K562 (cell line): ENCODE results near the gene TBXA2R. TPM values are rescaled to one million over a fixed set of nuclear protein-coding genes. Genes with fewer than 3 reads are reported as not detected.

Experiments
- ARNT ChIP-seq, 2 experiments: fragments of 450-650 bp; IDR thresholded peaks; 2 replicates each; pipeline ENCODE4 v1.6.1; 2016; ENCODE audit warnings: mild to moderate bottlenecking in 1 of 2
- CAMTA2 ChIP-seq: fragments of 250-450 bp; sonication (Bioruptor Pico); conservative IDR thresholded peaks from 2 replicates; pipeline ENCODE4 v1.5.1; 2022
- CHD1 ChIP-seq: fragments of 200-600 bp; sonication (generic); IDR thresholded peaks from one replicate; pipeline ENCODE4 v1.6.1; 2012; ENCODE audit warnings: mild to moderate bottlenecking, moderate library complexity, low read length, inconsistent platforms
- CHD2 ChIP-seq: IDR thresholded peaks from 2 replicates; pipeline ENCODE4 v1.6.1; 2011; ENCODE audit warnings: low read depth, low read length
- CREB3L1 ChIP-seq: fragments of 450-650 bp; IDR thresholded peaks from 2 replicates; pipeline ENCODE4 v1.6.1; 2014; ENCODE audit warnings: low read depth, mild to moderate bottlenecking, moderate library complexity, borderline replicate concordance
- EWSR1 ChIP-seq: fragments of 450-650 bp; IDR thresholded peaks from 2 replicates; pipeline ENCODE4 v1.6.1; 2018; ENCODE audit warnings: borderline replicate concordance, mild to moderate bottlenecking, low read depth, moderate library complexity; ENCODE audit not compliant: partially characterized antibody
- HINFP ChIP-seq: fragments of 450-650 bp; conservative IDR thresholded peaks from 2 replicates; pipeline ENCODE4 v1.6.1; 2016; ENCODE audit warnings: missing genetic modification characterization, low read depth, mild to moderate bottlenecking, control low read depth, missing compliant biosample characterization
- HNRNPLL ChIP-seq: fragments of 200-400 bp; formaldehyde crosslinking; IDR thresholded peaks from 2 replicates; pipeline ENCODE4 v1.6.1; 2017; ENCODE audit warnings: low read length, low read depth, mild to moderate bottlenecking; ENCODE audit not compliant: poor library complexity, severe bottlenecking
- KDM5B ChIP-seq: fragments of 200-600 bp; sonication (generic); IDR thresholded peaks from 2 replicates; pipeline ENCODE4 v1.6.1; 2012; ENCODE audit warnings: low read depth, mild to moderate bottlenecking, moderate library complexity, low read length, control low read depth, inconsistent platforms; ENCODE audit not compliant: insufficient replicate concordance
- LARP7 ChIP-seq: fragments of 450-650 bp; IDR thresholded peaks from 2 replicates; pipeline ENCODE4 v1.6.1; 2016
- MEF2A ChIP-seq: IDR thresholded peaks from 2 replicates; pipeline ENCODE4 v1.6.1; 2011; ENCODE audit warnings: low read depth, mild to moderate bottlenecking, low read length, moderate library complexity; ENCODE audit not compliant: control insufficient read depth
- NCOR1 ChIP-seq: fragments of 450-650 bp; IDR thresholded peaks from 2 replicates; pipeline ENCODE4 v1.6.1; 2016; ENCODE audit warnings: mild to moderate bottlenecking, moderate library complexity
- NFRKB ChIP-seq: fragments of 450-650 bp; IDR thresholded peaks from 2 replicates; pipeline ENCODE4 v1.6.1; 2016; ENCODE audit warnings: low read depth
- PHB2 ChIP-seq: fragments of 450-650 bp; IDR thresholded peaks from 2 replicates; pipeline ENCODE4 v1.6.1; 2017; ENCODE audit warnings: low read depth
- PTRF ChIP-seq: fragments of 450-650 bp; IDR thresholded peaks from 2 replicates; pipeline ENCODE4 v1.6.1; 2016; ENCODE audit warnings: mild to moderate bottlenecking, missing genetic modification characterization, missing compliant biosample characterization
- RAD21 ChIP-seq, 2 experiments: fragments of 250-450 bp in 1 of 2; fragments of 450-650 bp in 1 of 2; sonication (Bioruptor Pico) in 1 of 2; formaldehyde crosslinking in 1 of 2; IDR thresholded peaks in 1 of 2; conservative IDR thresholded peaks in 1 of 2; 2 replicates each; pipeline versions ENCODE4 v1.4.0 to v1.8.0; 2020 to 2022; ENCODE audit warnings: mild to moderate bottlenecking in 2 of 2, moderate library complexity in 1 of 2
- RBFOX2 ChIP-seq: fragments of 200-400 bp; formaldehyde crosslinking; IDR thresholded peaks from 2 replicates; pipeline ENCODE4 v1.6.1; 2017; ENCODE audit warnings: low read depth, mild to moderate bottlenecking, low read length, moderate library complexity
- RBM39 ChIP-seq: fragments of 200-400 bp; formaldehyde crosslinking; optimal IDR thresholded peaks from 2 replicates; pipeline ENCODE3; 2018; ENCODE audit warnings: low read depth, low read length
- TAF7 ChIP-seq: fragments of 450-650 bp; IDR thresholded peaks from 2 replicates; pipeline ENCODE4 v1.6.1; 2016; ENCODE audit warnings: missing genetic modification characterization, missing compliant biosample characterization
- U2AF2 ChIP-seq: fragments of 200-400 bp; formaldehyde crosslinking; optimal IDR thresholded peaks from 2 replicates; pipeline ENCODE3; 2017; ENCODE audit warnings: low read depth, mild to moderate bottlenecking, low read length
- ZBTB7A ChIP-seq: IDR thresholded peaks from 2 replicates; pipeline ENCODE4 v1.6.1; 2011; ENCODE audit warnings: low read depth, mild to moderate bottlenecking, low read length, moderate library complexity, borderline replicate concordance; ENCODE audit not compliant: control insufficient read depth
- ZC3H11A ChIP-seq: IDR thresholded peaks from 2 replicates; pipeline ENCODE4 v1.6.1; 2012; ENCODE audit warnings: low read depth, low read length, improper control_type of control experiment
- ZFP1 ChIP-seq: fragments of 450-650 bp; formaldehyde crosslinking; IDR thresholded peaks from 2 replicates; pipeline ENCODE4 v1.4.0; 2020; ENCODE audit warnings: mild to moderate bottlenecking, mixed read lengths
- ZKSCAN3 ChIP-seq: fragments of 250-450 bp; sonication (Bioruptor Pico); IDR thresholded peaks from 2 replicates; pipeline ENCODE4 v1.4.0; 2020
- ZNF124 ChIP-seq: sonication (generic); formaldehyde crosslinking; IDR thresholded peaks from 2 replicates; pipeline ENCODE4 v1.8.1; 2022; ENCODE audit warnings: missing genetic modification reagents
- ZNF253 ChIP-seq: fragments of 250-450 bp; sonication (Bioruptor Pico); conservative IDR thresholded peaks from 2 replicates; pipeline ENCODE4 v1.6.1; 2021; ENCODE audit warnings: mild to moderate bottlenecking
- ZNF354B ChIP-seq: fragments of 250-450 bp; sonication (Bioruptor Pico); IDR thresholded peaks from 2 replicates; pipeline ENCODE4 v1.4.0; 2020
- ZNF445 ChIP-seq: fragments of 250-450 bp; sonication (Bioruptor Pico); IDR thresholded peaks from 2 replicates; pipeline ENCODE4 v1.4.0; 2020; ENCODE audit warnings: low read depth, mild to moderate bottlenecking, moderate library complexity
- ZNF764 ChIP-seq: fragments of 250-450 bp; sonication (Bioruptor Pico); IDR thresholded peaks from 2 replicates; pipeline ENCODE4 v1.4.0; 2020; ENCODE audit warnings: low read depth, mild to moderate bottlenecking, moderate library complexity
- ZNF77 ChIP-seq: fragments of 250-450 bp; sonication (Bioruptor Pico); IDR thresholded peaks from 2 replicates; pipeline ENCODE4 v1.5.0; 2020
- polyA plus RNA-seq, 8 experiments: library from polyadenylated mRNA; depleted of rRNA in 4 of 8; stranded (reverse) in 5 of 8; unstranded in 3 of 8; fragments of >200 nt; fragmentation: Nextera tagmentation in 2 of 8; fragmentation: Illumina TruSeq in 1 of 8; extraction: Ambion mirVana in 2 of 8; extraction: Trizol in 1 of 8; gene quantifications; 2 replicates each; pipeline versions ENCODE4 v1.2.1 to v1.2.3, GENCODE V29; 2011 to 2014; ENCODE audit warnings: inconsistent platforms in 1 of 8, missing spikeins in 1 of 8
- total RNA-seq, 7 experiments: library from RNA; depleted of rRNA in 6 of 7; stranded (reverse); fragments of >200 nt in 6 of 7; fragmentation: Illumina TruSeq in 2 of 7; extraction: Trizol in 2 of 7; gene quantifications; 2 replicates each; pipeline versions ENCODE4 v1.2.1 to v1.2.3, GENCODE V29; 2011 to 2021; ENCODE audit warnings: low replicate concordance in 1 of 7

TBXA2R gene
- total and polyA plus RNA-seq, 9 of the 15 experiments (the other 6 are each of a cell fraction or from before 2014, with no cell fraction given), result 1.5 to 24.0 (median 2.8) TPM

- TF ChIP-seq ZC3H11A, result no peak
- no peak for TF ChIP-seq CAMTA2 (CRISPR knock-in tag)
- TF ChIP-seq CHD2, result no peak
- peak; percentile 56; the same call in 1 of the 2 replicates for TF ChIP-seq NFRKB
- no peak for TF ChIP-seq ZNF77 (CRISPR knock-in tag)
- TF ChIP-seq RBFOX2, result peak; percentile 62
- 0 out of 4 replicates have a peak, but pooled peaks of 1 of the 2 experiments have one; percentile 7 for TF ChIP-seq RAD21 (CRISPR knock-in tag; conservative IDR thresholded peaks at IDR 0.05 in 1 of 2, IDR thresholded peaks at IDR 0.05 in 1 of 2)
- TF ChIP-seq EWSR1, result no peak
- TF ChIP-seq TAF7 (tag), result no peak
- TF ChIP-seq CREB3L1, result no peak
- TF ChIP-seq MEF2A, result peak; percentile 92
- TF ChIP-seq ZBTB7A, result peak; percentile 94
- no peak for TF ChIP-seq ZNF124 (CRISPR knock-in tag)
- no peak for TF ChIP-seq PTRF
- TF ChIP-seq PHB2, result no peak
- no peak for TF ChIP-seq HNRNPLL
- TF ChIP-seq ZFP1 (CRISPR knock-in tag), result no peak
- TF ChIP-seq U2AF2, result no peak
- no peak for TF ChIP-seq ZNF354B
- no peak for TF ChIP-seq RBM39
- no peak for TF ChIP-seq ZKSCAN3
- TF ChIP-seq LARP7, result no peak
- no peak for TF ChIP-seq CHD1
- TF ChIP-seq ARNT (IDR thresholded peaks at IDR 0.05), result no peak
- no peak for TF ChIP-seq ZNF445 (CRISPR knock-in tag)
- TF ChIP-seq ZNF253, result no peak
- TF ChIP-seq HINFP (tag), result no peak
- TF ChIP-seq ZNF764 (CRISPR knock-in tag), result no peak
- TF ChIP-seq KDM5B, result no peak
- peak; percentile 22; the same call in 1 of the 2 replicates for TF ChIP-seq NCOR1
Observed at GRCh38 chr19:3608750-3609322, 2.2 kb upstream of the TBXA2R start (continued).
